ENCODE measurements around the gene TRIM56. TPM values are rescaled to one million over a fixed set of nuclear protein-coding genes. Genes with fewer than 3 reads are reported as not detected.

The TRIM56 gene
- total and polyA plus RNA-seq, 9 of the 15 experiments (the other 6 are each of a cell fraction or from before 2014, with no cell fraction given), result 2.0 to 29.7 (median 11.6) TPM

- Histone ChIP-seq H3K9ac (ENCODE audit: insufficient read depth in 1 of 2, low read depth in 2 of 2, low read length in 2 of 2) (peak overlapping the region in 1 of 2 experiments; percentile 53; a peak in 1 of 4 replicates), H3K27me3 (ENCODE audit: control insufficient read depth in 2 of 2, insufficient read depth in 2 of 2, low read length in 2 of 2) (no peaks in the 10 kb centered on the region), H3K9me1 (ENCODE audit: control insufficient read depth, insufficient read depth, low read length) (no peaks in the 10 kb centered on the region), H3K9me3 (replicated peaks; ENCODE audit: control insufficient read depth, insufficient read depth, low read depth, low read length) (no peaks in the 10 kb centered on the region), H3K36me3 (ENCODE audit: control insufficient read depth, insufficient read depth, low read length) (no peaks in the 10 kb centered on the region), H3K4me3 (no peak overlapping the region), H3K79me2 (ENCODE audit: control insufficient read depth, insufficient read depth, low read length) (no peaks in the 10 kb centered on the region), H3K27ac (ENCODE audit: extremely low read depth, low read depth, low read length) (no peak overlapping the region), H3K4me1 (replicated peaks in 1 of 2; ENCODE audit: control insufficient read depth in 2 of 2, insufficient read depth in 2 of 2, low read length in 2 of 2) (peaks cover 36 to 46% of the 10 kb centered on the region in 2 experiments), H3K4me2 (ENCODE audit: insufficient read depth, low read length) (no peak overlapping the region), H2AFZ (ENCODE audit: low read depth, low read length) (peak overlapping the region; percentile 73), H4K20me1 (replicated peaks; ENCODE audit: control insufficient read depth, insufficient read depth, low read length) (no peaks in the 10 kb centered on the region)
- CTCF ChIA-PET (ENCODE audit: low intra/inter-chr PET ratio), result no interaction called here
- no TSS peak for BruUV-seq (replicated peaks)
- 58% methylated on average over 12 of the region's 15 CpGs for WGBS (ENCODE audit: insufficient coverage, low coverage, missing lambda C conversion rate)
- intact Hi-C loops (cut with micrococcal nuclease), result no loop called here
- POLR2A ChIA-PET, result interaction anchor here (0.6 to 1.2 kb wide), 7 partner anchors 7 to 88 kb away, joined by 3 to 5 read pairs (median 3); no protein-coding TSS in a partner anchor
- ATAC-seq (no peak), FAIRE-seq (no peak), DNase-seq (ENCODE audit: extremely low read depth in 1 of 4, low spot score in 3 of 4) (peak; percentile 38 to 54 (median 52))
- in situ Hi-C loops (cut with MboI), result no loop called here
- TF ChIP-seq CUX1 (CRISPR knock-in tag; IDR thresholded peaks at IDR 0.05), result no peak
- TF ChIP-seq C11orf30 (IDR thresholded peaks at IDR 0.05; ENCODE audit: low read depth), result no peak
- TF ChIP-seq MBD2 (IDR thresholded peaks at IDR 0.05; ENCODE audit: borderline replicate concordance, low read depth), result no peak
- TF ChIP-seq FOXJ2 (tag; IDR thresholded peaks at IDR 0.05), result no peak
- peak; percentile 93 for TF ChIP-seq ZNF121 (CRISPR knock-in tag; conservative IDR thresholded peaks at IDR 0.05)
- no peak for TF ChIP-seq PRMT5 (CRISPR knock-in tag; IDR thresholded peaks at IDR 0.05)
- TF ChIP-seq E2F6 (IDR thresholded peaks at IDR 0.05; ENCODE audit: borderline replicate concordance in 1 of 2, extremely low read depth in 1 of 2, insufficient read depth in 1 of 2, insufficient read length in 1 of 2, low read depth in 1 of 2, low read length in 1 of 2, poor library complexity in 1 of 2, severe bottlenecking in 1 of 2), result peak in 1 of 2 experiments; percentile 13
- 0 out of 2 replicates have a peak, but pooled peaks have one; percentile 31 for TF ChIP-seq HDAC2 (IDR thresholded peaks at IDR 0.05)
- no peak for TF ChIP-seq IRF1 (CRISPR knock-in tag; IDR thresholded peaks at IDR 0.05; ENCODE audit: borderline replicate concordance)
- peak; percentile 15 for TF ChIP-seq PHF20 (IDR thresholded peaks at IDR 0.05; ENCODE audit: partially characterized antibody)
- TF ChIP-seq GATA2 (CRISPR knock-in tag; IDR thresholded peaks at IDR 0.05), result no peak
- no peak for TF ChIP-seq NFIC (IDR thresholded peaks at IDR 0.05)
- TF ChIP-seq DMBX1 (CRISPR knock-in tag; IDR thresholded peaks at IDR 0.05; ENCODE audit: borderline replicate concordance), result no peak
- TF ChIP-seq TEAD1 (CRISPR knock-in tag; IDR thresholded peaks at IDR 0.05), result no peak
- TF ChIP-seq GATAD2A (IDR thresholded peaks at IDR 0.05), result 0 out of 2 replicates have a peak, but pooled peaks have one; percentile 8
- no peak for TF ChIP-seq PURB (CRISPR knock-in tag; IDR thresholded peaks at IDR 0.05; ENCODE audit: low read depth)
- peak; percentile 72 for TF ChIP-seq SMARCA5 (IDR thresholded peaks at IDR 0.05)
Observed at GRCh38 chr7:101104193-101104713, 19.0 kb downstream of the TRIM56 start.

Measured in K562 (cell line).